Germinal center (tissue), 1 donor: ENCODE measurements around the gene SELENON.

ENCODE experiments used
- DNase-seq: peaks from one replicate; pipeline ENCODE4 v3.0.0; 2012; ENCODE audit warnings: mixed read lengths, low spot score

The SELENON gene

GRCh38 chr1:25862785-25863485, 62.9 kb downstream of the SELENON start:
- DNase-seq: no peak

GRCh38 chr1:25863486-25864262, 63.7 kb downstream of the SELENON start:
- DNase-seq: no peak

GRCh38 chr1:25864434-25864833, 64.4 kb downstream of the SELENON start:
- DNase-seq: no peak

GRCh38 chr1:25866288-25866687, 66.3 kb downstream of the SELENON start:
- DNase-seq: no peak

- no peak for DNase-seq
These were observed 67.4 kb downstream of the SELENON start for GRCh38 chr1:25867210-25867991.
